OCI-LY1 (cell line): ENCODE results near the gene CREB3L4.

Source experiments
- CTCF ChIP-seq: fragments of 200-600 bp; sonication (generic), shearing (Covaris generic); IDR thresholded peaks from 2 replicates; pipeline ENCODE4 v1.5.1; 2017; ENCODE audit warnings: mild to moderate bottlenecking, antibody characterized with exemption, low read length, moderate library complexity, mixed read lengths
- EZH2 ChIP-seq: fragments of 200-600 bp; sonication (generic), shearing (Covaris generic); IDR thresholded peaks from 2 replicates; pipeline ENCODE4 v1.8.0; 2017; ENCODE audit warnings: borderline replicate concordance, mixed run types, mild to moderate bottlenecking, antibody characterized with exemption, low read length, moderate library complexity, mixed read lengths

- TF ChIP-seq CTCF (no peak), EZH2 (no peak)
Observed at GRCh38 chr1:153961421-153961820, 6.3 kb upstream of the CREB3L4 start.
